ENCODE results near the gene HLA-A.

The HLA-A gene

DNA sequence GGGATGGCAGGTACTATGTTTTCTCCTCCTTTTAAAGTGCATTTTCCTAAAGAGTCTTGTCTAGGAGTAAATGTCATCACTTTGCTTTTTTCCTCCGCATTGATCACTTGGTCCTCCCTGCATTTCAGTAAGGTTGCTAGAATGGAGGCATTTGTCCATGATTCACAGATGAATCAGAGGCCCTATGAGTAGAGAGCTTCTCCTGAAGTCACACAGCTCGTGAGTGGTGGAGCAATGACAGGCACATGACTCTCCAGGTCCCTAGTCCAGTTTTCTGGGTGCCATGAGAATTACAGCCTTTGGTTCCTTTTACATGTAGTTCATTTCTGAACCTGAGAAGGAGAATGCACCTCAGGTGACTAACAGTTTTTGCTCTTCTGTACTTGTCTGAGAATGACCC lies 50.5 kb downstream of the HLA-A start:
- DNase-seq = no peak

GRCh38 chr6:29994826-29995225 lies 52.5 kb downstream of the HLA-A start:
- no peak for DNase-seq

DNA sequence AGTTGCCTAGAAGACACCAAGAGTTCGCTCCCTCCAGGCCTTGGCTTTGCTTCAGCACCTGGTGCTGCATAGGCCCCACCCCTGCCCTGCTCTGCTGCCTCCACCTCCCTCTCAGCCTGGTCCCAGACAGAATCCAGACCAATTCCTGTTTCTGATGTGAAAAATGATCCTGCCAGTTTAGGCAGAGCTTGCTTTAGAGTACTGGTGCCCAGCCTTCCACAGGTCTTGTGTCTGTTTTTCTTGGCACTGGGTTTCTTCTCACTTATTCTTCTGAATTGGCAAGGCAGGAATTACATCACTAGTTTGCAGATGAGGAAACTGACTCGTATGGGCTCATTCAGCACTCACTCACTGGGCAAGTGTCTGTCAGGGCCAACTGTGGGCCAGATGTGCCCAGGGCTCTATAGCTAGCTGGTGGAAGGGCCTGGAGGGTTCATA lies 53.0 kb downstream of the HLA-A start:
- no peak for DNase-seq

Measured in NCI-H1105 treated with DMSO at 0.1 percent for 48 hours (cell line).